ENCODE measurements around the gene SCD. TPM values are rescaled to one million over a fixed set of nuclear protein-coding genes. Genes with fewer than 3 reads are reported as not detected.

Gene SCD
- total and polyA plus RNA-seq, 2 of the 13 experiments (the other 11 are each of a cell fraction or from before 2014, with no cell fraction given): 492 to 512 TPM

GRCh38 chr10:100373298-100374199 is 26.5 kb downstream of the SCD start (continued):
- TF ChIP-seq ZFP62 (CRISPR knock-in tag; IDR thresholded peaks at IDR 0.05) (0 out of 2 replicates have a peak, but pooled peaks have one; percentile 44), NR2F1 (CRISPR knock-in tag; IDR thresholded peaks at IDR 0.05) (no peak), EEA1 (CRISPR knock-in tag; IDR thresholded peaks at IDR 0.05; ENCODE audit: borderline replicate concordance) (no peak), ZNF749 (CRISPR knock-in tag; IDR thresholded peaks at IDR 0.05; ENCODE audit: borderline replicate concordance) (no peak), ZNF616 (CRISPR knock-in tag; IDR thresholded peaks at IDR 0.05; ENCODE audit: low read depth) (no peak), ETS1 (CRISPR knock-in tag; IDR thresholded peaks at IDR 0.05) (no peak), ZNF710 (CRISPR knock-in tag; IDR thresholded peaks at IDR 0.05; ENCODE audit: borderline replicate concordance) (peak; percentile 76; the same call in 1 of the 2 replicates), ZNF646 (CRISPR knock-in tag; IDR thresholded peaks at IDR 0.05) (no peak), HINFP (CRISPR knock-in tag; IDR thresholded peaks at IDR 0.05; ENCODE audit: low read depth) (no peak), ZFP36 (IDR thresholded peaks at IDR 0.05; ENCODE audit: borderline replicate concordance, low read depth, low read length, partially characterized antibody) (no peak), MXI1 (IDR thresholded peaks at IDR 0.05; ENCODE audit: borderline replicate concordance, low read depth, low read length) (no peak; the same call in 2 of the 3 replicates), ZNF275 (CRISPR knock-in tag; IDR thresholded peaks at IDR 0.05; ENCODE audit: borderline replicate concordance) (no peak; the same call in 1 of the 2 replicates), YY1 (IDR thresholded peaks at IDR 0.05; ENCODE audit: insufficient read depth, insufficient replicate concordance, low read depth, low read length) (peak; percentile 70), MTA1 (CRISPR knock-in tag; IDR thresholded peaks at IDR 0.05; ENCODE audit: borderline replicate concordance) (no peak)
